HG03064 (cell line): Measurements from ENCODE around the gene PRKG1.

Experiments used
- ATAC-seq: cut with Tn5 transposase; IDR thresholded peaks from one replicate; pipeline ENCODE4 v1.9.1; 2021; ENCODE audit warnings: low read depth; ENCODE audit not compliant: unreplicated experiment

Gene PRKG1

GRCh38 chr10:52063159-52063558, 988.9 kb downstream of the PRKG1 start:
- ATAC-seq: no peak

DNA sequence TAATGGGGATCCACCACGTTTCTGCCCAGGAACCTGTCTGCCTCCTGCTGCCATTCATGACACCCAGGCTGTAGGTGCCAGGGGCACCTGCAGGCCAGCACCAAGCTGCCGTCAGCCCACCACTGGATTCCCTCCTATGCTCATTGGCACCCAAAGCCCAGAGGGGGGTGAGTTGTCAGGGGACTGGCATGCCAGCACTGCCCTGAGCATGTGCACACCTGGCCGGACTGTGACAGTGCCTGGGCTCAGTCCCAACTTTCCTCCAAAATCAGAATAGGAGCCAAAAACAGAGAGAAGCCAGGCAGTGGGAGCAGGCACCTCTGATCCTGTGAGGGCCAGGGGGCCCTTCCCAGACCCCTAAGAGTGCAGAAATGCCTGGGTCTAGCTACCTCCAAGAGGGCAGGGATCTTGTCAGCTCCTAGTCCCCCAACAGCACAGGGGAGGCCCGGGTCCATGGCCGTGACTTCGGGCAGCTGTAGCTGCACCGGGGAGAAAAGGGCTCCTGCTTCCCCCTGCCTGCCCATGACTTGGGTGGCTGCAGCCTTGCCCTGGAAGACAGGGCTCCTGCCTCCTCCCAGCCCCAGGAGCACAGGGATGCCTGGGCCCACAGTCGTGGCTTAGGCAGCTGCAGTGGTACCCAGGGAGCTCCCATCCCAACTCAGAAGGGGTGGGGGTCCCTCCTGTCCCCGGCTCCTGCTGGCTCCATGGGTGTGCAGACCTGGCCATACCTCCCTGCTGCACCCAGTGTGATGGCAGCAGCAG, 990.0 kb downstream of the PRKG1 start:
- no peak for ATAC-seq

GRCh38 chr10:52066383-52066782, 992.1 kb downstream of the PRKG1 start:
- ATAC-seq: no peak

DNA sequence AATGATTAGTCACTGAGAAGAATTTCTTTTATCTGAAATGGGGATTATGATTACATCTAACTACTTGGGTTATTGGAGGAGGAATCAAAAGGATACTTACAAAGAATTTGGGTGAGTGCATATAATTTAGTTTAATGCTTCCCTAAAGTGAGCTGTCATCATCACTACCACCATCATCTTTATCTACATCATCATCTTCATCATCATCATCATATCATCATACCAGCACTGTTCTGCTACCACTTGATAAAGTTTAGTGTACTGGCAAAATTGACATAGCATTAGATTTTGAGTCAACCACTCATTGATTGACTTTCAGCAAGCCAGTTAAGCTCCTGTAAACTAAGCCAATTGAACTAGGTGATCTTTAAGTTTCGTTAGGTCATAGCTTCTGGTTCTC, 994.2 kb downstream of the PRKG1 start:
- no peak for ATAC-seq

DNA sequence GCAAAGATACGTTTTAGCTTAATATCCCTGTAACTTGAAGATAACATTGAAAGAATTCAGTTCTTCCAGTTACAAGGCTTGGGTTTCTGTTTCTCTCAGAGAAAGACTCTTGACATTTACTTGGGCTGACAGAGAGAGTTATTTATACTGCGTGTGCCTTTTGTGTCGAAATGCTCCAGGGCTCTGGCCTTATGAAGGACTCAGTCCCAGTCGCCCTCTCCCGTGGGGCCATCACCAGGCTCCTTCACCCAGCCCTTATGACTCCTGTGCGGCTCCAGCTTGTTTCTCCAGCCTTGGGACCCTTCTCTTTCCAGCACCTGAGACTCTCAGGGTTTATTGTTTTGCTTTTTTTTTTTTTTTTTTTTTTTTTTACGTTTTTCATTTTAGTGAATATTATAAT, 997.5 kb downstream of the PRKG1 start:
- no peak for ATAC-seq

DNA sequence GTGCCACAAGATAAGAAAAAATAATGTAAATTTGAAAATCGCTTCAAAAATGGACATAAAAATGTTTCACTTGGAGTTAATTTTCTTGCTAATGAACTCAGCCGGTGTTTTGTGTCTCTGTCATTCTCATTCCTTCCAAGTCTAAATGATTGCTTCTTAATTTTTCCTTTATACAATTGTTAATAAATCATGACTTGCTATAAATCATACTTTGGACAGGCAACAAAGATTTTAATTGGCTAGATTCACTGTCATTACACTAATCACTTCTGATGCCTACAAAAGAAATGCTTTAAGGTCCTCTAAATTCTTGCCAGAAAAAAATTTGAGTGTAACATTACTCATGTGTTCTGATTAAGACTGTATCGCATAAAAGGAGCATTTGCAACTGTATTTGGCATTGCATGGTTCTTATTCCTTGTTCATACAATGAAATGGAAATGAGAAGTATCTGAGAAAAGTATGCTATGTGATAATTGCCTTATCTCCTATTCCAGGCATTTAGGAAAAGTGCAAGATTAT, 1000.3 kb downstream of the PRKG1 start:
- ATAC-seq: no peak

DNA sequence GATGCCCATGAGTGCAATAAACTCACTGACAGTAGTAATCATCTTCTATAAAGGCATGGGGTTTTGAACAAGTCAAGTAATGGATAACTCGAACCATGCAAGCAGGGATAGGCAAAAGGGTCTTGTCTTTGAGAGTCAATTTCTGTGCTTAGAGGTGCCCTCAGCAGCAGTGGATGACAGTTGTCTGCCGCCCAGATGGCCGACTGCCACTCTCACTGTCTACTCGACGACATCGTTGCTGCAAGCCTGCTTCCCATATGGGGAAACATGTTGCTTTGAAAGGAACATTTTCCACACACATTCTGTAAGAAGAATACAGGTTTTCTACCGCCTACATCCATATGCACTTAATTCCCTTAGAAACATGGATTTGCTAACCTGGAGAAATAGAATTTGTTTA, 1003.5 kb downstream of the PRKG1 start:
- ATAC-seq: no peak

- no peak for ATAC-seq
Measured at GRCh38 chr10:52078397-52078937, 1004.2 kb downstream of the PRKG1 start.

DNA sequence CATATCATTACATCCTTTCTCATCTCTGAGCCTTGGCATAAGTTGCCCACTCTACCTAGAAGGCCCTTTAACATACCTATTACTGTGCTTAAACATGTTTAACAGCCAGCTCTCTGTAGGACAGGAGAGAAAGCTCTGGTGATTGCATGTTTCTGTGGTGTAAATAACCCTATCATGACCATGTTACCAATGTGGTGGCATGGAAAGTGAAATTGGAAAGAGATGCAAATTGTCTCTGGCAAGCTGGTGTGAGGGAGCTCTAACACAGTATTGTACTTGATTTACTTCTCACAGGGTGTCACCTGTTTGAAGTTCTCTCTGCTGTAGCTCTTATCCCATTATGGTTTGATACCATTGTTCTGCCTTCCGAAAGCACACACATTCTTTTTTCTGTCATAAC, 1008.0 kb downstream of the PRKG1 start:
- ATAC-seq: no peak

DNA sequence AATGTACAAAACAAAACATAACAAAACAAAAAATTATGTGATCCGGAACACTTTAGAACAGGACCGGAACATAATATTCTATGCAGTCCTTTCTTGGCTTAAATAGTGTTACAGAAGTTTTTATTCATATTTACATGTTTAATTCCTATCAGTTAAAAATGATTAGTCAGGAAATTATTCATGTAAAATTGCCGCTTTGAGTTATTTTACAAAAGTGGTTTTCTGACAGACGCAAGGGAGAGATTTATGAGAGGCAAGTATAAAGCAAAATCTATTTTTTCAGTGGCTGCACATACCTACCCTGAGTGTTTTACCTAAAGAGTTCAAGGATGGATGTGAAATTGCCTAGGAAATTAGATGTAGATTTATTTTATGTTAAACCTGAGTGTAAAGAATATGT, 1009.1 kb downstream of the PRKG1 start:
- ATAC-seq: no peak

DNA sequence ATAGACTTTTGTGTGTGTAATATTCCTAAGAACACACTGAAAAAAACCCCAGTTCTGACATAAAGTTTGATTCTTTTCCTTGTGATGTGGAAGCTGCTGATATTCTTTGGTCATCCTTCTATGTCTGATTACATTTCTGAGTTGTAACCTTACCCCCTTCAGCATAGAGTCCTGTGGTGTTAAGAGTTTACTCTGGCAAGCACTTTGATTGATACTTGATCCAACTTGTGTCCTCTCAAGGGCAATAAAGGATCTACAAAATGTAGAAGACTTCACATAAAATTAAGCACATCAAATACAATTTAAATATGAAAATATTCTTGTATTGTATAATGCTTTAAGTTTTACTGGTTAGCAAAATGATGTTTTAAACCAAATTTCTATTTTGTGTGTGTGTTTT, 1018.1 kb downstream of the PRKG1 start:
- no peak for ATAC-seq

GRCh38 chr10:52098130-52098529, 1023.8 kb downstream of the PRKG1 start:
- ATAC-seq: no peak

DNA sequence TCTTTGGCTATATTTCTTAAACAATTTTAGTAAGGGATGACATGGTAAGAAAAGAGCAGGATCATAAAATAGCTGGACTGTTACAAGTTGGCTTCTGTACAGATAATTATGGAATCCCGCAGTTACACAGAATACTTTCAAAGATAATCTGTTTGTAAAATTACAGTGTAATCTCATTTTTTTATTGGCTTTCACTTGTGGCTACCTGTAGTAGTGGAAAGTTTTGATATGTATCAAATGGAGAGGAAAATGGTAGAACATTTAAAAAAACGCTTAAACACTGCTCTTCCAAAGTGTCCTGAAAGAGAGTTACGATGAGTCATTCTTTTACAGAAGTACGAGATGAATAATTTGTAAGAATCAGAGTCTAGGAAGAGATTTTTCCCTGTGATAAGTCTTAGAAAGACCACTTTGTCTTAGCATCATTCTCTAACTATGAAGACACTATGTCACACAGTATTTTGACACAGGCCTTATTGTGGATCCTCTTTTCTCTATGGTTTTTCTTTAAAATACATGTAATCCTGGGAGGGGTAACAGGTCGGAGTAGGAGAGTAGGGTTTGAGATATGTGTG, 1024.8 kb downstream of the PRKG1 start:
- ATAC-seq: no peak

GRCh38 chr10:52100011-52100547, 1025.8 kb downstream of the PRKG1 start:
- ATAC-seq: no peak

GRCh38 chr10:52105301-52105700, 1031.0 kb downstream of the PRKG1 start:
- ATAC-seq: no peak

- no peak for ATAC-seq
Measured at GRCh38 chr10:52106011-52106410, 1031.7 kb downstream of the PRKG1 start.

DNA sequence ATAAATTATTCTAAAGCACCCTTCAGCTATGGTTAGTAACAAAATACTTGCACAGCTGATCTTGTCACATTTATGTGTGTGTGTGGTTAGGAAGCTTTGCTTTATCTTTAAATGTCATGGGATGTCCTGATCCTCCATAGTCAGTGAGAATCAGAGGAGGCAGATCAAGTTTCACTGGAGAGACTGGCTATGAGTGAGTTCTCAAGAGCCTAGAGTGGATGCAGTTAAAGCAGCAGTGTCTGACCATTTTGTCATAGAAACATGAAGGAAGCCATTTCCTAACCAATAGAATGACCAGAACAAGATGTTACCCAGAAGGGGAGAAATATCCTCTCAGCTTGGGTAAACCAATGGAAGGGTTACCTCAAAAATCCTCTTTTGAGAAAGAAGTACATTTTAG, 1032.6 kb downstream of the PRKG1 start:
- ATAC-seq: no peak

GRCh38 chr10:52108236-52108635, 1033.9 kb downstream of the PRKG1 start:
- ATAC-seq: no peak

GRCh38 chr10:52110576-52110975, 1036.3 kb downstream of the PRKG1 start:
- no peak for ATAC-seq

DNA sequence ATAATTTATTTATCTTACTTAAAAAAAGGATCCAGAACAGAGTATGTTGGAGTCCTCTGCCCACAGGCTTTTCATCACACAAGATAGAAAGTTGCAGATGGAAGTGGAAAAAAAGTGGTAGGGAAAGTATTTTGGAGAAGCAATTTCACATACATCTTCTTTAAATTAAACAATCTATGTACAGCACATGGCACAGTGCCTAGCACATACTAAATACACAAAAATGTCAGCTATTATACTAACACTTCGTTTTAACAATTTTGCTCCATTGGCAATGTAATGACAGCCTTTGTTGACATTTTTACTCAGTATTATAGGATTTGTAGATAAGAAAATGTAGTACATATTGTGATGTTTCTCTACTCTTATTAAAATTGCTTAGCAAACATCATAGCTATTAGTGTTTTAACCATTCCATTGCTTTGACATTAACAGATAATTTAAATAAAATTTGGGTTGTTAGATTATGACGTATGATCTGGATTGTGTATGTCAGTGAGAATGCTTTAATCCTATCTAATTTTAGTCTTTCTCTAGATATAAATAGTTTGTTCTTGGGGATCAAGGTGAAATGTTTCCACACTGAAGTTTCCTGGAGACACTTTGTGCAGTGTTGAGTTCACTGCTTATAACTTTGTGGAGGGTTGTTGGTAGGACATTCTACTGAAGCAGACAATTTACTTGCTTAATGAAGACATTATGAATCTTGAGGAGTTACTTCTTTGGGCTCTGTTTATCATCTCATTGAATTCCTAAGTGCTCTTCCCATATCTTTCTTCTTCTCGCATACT, 1037.0 kb downstream of the PRKG1 start:
- ATAC-seq: no peak

DNA sequence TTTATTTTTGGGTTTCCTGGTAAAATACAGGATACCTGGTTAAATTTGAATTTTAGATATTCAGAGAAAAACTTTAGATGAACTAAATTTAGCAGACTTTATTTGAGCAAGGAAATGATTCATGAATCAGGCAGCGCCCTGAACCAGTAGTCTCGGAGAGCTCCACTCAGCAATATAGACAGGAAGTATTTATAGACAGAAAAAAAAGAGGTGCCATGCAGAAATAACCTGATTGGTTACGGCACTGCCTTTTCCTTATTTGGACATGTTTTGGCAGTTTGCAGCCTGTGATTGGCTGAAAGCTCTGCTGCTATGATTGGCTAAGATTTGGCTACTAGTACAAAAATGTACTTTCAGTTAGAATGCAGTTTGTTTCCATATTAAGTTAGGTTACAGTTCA, 1041.5 kb downstream of the PRKG1 start:
- ATAC-seq: no peak
